GM19193 (cell line): ENCODE results near the gene LDAH.
A peak's percentile ranks its signal among the peaks of the same experiment; 100 is the strongest.

Source experiments
- POLR2A ChIP-seq: IDR thresholded peaks from 4 replicates; pipeline ENCODE4 v1.6.1; 2011; ENCODE audit not compliant: insufficient read depth, insufficient read length; ENCODE audit errors: extremely low read depth

Gene LDAH

DNA sequence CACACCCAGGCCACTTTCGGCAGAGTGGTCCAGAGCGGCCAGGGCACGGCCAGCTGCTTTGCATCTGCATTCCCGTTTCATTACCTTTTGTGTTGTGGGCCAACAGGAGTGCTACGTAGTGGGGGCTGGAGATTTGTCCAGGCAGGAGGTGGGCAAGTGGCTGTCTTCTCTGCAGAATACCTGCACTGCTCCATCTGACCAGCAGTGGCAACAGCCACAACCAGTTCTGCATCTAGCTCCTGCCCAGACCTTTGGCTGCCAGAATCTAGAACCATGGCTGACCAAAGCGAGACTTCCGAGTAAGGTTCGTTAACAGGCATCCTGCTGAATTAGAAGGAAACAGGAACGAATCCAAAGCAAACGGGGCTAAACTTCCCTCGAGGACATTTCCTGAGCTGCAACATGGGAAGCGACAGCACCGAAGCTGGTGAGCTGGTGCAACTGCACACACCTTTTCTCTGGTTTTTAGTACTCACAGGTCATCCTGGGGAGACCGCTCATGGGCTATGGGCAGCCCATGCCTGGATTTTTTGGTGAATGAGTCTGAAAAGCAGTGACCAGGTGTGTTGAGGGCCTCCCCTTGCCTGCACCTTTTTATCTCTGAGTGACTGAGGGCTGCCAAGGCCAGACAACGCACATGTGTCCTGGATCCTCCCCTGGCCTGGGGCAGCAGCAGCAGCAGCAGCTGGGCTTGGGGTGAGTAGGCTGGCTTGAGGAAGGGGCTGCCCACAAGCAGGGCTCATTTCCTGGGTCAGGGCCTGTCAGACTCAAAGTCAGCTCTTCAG lies 145.4 kb downstream of the LDAH start:
- no peak for TF ChIP-seq POLR2A

DNA sequence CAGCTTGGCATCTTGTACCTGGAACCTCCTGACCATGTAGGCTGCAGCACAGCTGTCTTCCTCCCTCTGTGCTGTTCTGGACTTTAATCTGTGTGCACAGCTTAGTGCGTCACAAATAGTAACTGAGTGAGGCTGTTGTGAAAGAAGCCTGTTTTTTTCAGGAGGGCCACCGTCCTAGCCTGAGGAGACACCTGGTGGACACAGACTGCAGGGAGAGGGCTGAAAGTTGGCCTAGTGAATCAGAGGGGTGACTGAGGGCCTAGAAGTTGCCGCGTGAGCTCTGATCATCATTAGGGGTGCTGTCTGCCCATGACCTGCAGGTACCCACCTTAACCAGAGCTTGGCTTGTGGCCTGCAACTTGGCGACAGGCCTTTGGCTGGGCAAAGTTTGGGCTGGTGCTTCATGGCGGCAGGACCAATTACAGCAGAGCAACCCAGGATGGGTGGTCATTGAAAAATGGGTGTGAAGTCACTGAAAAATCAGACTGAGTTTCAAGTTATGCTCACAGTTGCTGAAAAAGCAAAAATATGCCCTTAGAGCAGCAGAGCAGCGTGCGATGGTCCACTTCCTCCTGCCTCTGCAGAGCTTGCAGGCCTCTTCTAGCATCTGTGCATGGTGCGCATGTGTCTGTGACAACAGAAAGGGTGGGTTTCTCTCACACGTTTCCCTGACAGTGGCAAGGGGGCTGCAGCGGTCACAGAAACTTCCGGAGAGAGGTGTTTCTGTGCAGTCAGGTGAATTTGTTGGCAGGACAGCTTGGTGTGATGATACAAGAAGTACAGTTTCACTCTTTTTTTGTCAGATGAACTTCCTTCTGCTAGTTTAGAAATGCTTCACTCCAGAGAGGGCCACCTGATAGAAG lies 146.3 kb downstream of the LDAH start:
- peak; percentile 34 for TF ChIP-seq POLR2A

DNA sequence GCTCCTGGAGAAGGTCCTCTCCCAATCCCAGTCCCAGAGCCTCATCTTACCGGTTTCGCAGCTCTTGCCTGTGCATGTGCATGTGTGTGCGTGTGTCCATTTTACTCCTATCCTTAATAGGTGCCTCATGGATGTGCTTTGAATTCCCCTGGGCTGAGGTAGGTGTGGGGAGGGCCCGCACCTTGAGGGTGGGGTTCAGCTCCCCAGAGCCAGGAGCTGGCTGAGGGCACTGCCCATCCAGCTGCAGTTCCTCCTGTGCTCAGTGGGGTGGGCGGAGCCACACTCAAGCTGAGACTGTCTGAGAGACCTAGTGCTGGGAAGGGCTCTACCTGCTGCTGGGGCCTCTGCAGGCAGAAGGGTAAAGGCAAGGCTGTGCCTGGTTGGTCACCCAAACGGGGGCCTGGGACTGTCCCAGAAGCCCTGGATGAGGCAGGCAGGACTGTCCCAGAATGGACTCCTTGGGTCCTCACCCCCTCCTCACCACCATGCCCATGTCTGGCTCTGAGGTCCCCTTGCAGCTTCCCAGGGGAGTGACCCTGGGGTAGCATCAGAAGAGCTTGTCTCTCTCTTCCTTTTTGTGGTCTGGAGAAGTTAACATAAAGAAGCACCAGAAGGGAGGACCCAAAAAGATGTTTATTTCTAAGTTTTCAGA lies 147.1 kb downstream of the LDAH start:
- TF ChIP-seq POLR2A: no peak

DNA sequence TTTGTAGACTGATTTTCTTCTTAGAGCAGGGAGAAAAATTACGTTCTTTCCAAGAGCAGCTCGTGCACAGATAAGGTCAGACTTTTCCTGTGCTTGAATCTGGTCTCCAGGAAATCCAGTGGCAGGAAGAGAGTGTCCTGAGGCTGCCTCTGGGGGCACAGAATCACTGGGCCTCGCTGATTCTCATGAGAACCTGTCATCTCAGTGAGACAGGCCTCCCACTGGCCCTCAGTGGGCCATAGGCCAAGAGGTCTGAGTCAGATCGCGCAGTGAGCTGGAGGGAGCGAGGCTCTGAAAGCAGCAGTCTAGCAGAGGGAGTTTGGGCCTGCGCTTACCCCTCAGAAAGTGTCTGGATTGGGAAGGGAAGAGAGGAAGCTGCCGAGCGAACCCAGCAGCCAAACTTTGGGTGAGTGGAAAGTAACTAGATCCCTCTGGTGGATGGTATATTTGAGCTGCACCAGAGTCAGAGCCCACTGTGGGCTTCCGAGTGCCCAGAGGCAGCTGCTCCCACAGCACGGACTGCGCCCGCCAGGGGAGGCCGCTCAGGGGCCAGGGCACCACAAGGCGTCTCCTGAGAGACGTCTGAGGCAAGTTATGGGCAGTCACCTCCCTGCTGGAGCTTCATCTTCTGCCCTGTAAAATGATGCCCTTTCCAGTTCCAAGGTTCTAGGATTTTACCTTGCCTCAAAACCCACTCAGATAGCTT lies 147.8 kb downstream of the LDAH start:
- TF ChIP-seq POLR2A: no peak

DNA sequence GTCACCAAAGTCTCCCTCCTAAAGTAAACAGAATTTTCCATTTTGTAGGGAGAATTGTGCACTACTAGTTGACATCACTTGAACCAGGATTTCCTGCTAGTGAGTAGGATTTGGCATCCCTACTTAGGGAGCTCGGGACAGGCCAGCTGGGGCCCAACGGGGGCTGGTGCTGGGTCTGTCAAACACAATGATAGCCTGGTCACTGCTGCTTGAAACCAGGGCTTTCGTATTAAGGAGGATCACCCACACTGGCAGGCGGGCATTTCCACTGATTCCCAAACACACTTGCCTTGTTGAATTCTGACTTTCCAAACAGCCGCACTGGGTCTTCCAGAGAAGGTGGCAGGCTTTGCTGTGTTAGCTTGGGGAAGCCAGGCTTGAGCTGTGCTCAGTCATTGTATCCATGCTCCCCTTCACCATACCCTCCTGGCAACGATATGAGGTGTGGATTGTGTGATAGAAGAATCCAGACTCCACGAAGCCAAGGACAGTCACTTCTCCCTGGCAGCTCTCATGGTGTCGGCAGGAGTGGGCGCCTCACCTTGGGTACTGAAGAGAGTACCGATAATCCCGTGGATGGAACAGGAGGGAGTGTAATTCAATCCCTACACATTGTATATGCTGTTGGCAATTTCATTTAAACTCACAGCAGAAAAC lies 148.5 kb downstream of the LDAH start:
- TF ChIP-seq POLR2A: no peak

DNA sequence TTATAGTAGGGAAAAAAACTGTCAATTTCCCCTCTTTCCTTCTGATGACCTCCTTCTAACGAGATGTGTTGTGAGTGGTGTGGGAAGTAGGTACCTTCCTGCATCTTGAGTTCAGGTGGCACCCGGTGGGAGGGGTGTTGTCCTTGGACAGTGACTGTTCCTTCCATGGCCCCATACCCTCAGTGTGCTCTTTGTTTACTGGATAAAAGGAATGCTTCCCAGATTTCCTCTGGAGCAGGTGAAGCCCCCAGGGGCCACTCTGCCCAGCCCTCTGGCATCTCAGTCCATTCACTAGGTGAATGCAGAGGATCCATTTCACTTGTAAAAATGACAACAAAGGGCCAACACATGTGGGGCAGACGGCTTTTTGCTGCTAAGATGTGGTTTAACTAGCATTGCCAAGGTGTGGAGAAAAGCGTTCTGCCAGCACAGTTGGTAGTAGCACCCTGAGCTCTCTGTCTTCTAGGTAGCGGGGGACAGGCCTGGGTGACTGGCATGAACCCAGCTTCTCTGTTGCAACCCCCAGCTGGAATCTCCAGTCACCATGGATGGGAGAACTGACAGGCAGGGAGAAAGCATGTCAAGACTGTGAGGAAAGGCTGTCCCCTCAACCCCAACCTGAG lies 149.1 kb downstream of the LDAH start:
- no peak for TF ChIP-seq POLR2A

DNA sequence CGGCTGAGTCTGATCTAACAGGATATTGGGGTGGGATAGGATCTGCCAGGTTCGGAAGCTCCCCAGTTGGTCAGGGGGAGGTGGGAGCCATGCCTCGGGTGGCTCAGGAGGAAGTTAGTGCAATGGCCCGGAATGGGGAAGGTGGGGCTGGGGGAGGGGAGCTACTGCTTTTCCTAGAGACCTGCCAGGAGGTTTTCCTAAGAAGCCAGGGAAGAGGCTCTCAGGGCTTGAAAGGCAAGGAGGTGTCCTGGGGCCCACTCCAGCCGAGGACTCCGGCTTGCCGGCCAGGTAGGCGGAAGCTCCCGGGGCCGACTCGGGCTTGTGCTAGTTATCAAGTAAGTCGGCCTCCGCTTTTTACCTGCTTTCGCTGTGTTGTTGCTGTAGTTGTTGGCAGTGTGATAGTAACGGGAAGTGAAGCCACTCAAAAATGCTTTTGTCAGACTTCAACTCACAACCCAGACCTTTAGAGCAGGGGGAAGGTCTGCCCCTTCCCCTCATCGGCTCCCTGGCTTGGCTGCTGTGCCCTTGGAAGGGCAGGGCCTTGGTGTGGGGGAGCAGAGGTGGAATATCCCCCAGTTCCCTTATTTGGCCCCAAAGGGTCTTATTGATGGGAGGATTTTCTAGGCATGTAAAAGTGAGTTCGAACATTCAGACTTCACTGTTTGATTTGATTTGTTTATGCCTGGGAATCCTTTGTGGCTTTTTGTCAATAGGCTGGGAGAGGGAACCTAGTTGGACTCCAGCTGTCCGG lies 150.5 kb downstream of the LDAH start:
- TF ChIP-seq POLR2A: no peak

DNA sequence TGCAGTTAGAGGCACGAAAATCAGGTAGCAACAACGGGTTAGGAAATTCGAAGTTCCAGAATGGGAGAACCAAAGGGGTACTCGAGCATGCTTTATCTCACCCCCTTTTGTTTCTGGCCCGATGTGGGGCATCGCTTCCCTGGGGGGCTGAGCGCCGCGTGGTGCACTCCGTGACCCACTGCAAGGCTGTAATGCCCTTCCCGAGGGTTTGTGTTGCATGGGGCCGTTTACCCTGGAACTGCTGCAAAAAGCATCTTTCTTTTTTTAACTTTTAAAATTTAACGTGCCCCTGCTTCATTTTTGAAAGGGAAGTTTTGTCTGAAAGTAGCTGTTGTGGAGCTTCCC lies 151.2 kb downstream of the LDAH start:
- TF ChIP-seq POLR2A: no peak

DNA sequence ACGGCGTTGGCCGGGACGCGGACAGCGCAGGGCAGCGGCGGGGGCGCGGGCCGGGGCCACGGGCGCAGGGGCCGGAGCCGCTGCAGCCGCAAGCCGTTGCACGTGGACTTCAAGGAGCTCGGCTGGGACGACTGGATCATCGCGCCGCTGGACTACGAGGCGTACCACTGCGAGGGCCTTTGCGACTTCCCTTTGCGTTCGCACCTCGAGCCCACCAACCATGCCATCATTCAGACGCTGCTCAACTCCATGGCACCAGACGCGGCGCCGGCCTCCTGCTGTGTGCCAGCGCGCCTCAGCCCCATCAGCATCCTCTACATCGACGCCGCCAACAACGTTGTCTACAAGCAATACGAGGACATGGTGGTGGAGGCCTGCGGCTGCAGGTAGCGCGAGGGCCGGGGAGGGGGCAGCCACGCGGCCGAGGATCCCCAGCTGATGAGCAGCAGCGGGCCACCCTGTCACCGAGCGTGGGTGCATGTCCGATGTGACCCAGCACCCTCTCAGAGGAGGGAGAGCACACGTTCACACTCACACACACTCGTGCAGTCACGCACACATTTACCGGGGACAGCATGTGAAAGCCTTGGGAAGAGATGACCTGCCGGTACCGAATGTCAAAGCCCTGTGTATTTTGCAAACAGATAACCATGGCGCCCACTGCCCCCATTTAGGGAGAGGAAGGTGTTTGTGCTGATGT lies 151.7 kb downstream of the LDAH start:
- no peak for TF ChIP-seq POLR2A

DNA sequence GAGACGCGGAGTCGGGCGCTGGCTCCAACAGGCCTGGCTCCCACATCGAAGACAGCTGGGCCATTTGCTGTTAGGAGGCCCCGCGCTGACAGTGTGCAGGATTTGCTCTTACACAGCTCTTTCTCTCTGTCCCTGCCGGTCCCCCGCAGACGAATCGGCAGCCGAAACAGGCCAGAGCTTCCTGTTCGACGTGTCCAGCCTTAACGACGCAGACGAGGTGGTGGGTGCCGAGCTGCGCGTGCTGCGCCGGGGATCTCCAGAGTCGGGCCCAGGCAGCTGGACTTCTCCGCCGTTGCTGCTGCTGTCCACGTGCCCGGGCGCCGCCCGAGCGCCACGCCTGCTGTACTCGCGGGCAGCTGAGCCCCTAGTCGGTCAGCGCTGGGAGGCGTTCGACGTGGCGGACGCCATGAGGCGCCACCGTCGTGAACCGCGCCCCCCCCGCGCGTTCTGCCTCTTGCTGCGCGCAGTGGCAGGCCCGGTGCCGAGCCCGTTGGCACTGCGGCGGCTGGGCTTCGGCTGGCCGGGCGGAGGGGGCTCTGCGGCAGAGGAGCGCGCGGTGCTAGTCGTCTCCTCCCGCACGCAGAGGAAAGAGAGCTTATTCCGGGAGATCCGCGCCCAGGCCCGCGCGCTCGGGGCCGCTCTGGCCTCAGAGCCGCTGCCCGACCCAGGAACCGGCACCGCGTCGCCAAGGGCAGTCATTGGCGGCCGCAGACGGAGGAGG lies 152.4 kb downstream of the LDAH start:
- no peak for TF ChIP-seq POLR2A

DNA sequence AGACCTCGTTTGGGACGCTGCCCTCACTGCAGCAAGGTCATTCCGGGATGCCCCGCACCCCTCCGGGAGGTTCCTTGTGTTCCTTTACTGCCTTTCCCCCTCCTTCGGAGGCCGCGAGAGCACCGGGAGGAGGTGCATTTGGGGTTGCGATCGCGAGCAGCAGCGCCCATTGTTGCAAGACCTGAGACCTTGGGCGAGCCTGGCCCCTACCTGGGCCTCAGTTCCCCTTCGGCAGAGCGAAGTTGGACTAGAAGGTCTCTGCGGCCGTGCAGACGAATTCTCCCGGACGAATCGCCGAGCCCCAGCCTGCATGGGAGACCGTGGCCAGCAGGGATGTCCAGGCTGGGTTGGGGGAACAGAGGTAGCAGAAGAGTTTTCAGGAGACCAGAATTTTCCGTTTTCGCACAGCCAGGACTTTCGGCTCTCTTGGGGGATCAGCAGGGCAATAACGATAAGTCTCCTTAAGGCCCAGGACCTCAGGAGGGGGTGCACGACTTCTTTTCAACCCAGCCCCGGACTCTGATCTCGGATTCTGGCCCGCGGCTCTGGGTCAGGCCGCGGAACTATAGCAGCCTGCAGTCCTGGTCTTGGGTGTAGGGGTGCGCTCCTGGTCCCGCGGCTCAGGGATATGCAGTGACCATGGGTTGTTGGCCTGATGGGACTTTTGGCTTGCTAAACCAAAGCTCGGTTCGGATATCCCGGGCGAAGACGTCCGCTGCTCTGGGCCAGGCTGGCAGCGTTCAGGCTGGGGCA lies 153.2 kb downstream of the LDAH start:
- TF ChIP-seq POLR2A: no peak
